HepG2 (cell line): Measurements from ENCODE around the gene TBX6. TPM values are rescaled to one million over a fixed set of nuclear protein-coding genes. Genes with fewer than 3 reads are reported as not detected.
A peak's percentile ranks its signal among the peaks of the same experiment; 100 is the strongest.

ENCODE experiments used
- AKAP8 ChIP-seq: sonication (generic); formaldehyde crosslinking; IDR thresholded peaks from 2 replicates; pipeline ENCODE4 v1.5.1; 2020; ENCODE audit warnings: mild to moderate bottlenecking, missing genetic modification reagents
- HNRNPH1 ChIP-seq: fragments of 200-400 bp; formaldehyde crosslinking; optimal IDR thresholded peaks from 2 replicates; pipeline ENCODE3; 2017; ENCODE audit warnings: mild to moderate bottlenecking, low read depth, low read length
- PLRG1 ChIP-seq: fragments of 450-650 bp; conservative IDR thresholded peaks from 2 replicates; pipeline ENCODE4 v1.6.1; 2016
- RORA ChIP-seq: sonication (generic); formaldehyde crosslinking; IDR thresholded peaks from 2 replicates; pipeline ENCODE4 v1.5.0; 2020; ENCODE audit warnings: mild to moderate bottlenecking, missing genetic modification reagents, moderate library complexity
- SAP130 ChIP-seq: IDR thresholded peaks from 2 replicates; pipeline ENCODE4 v1.6.1; 2016; ENCODE audit warnings: low read depth
- SNAPC2 ChIP-seq: sonication (generic); formaldehyde crosslinking; IDR thresholded peaks from 2 replicates; pipeline ENCODE4 v1.8.1; 2022; ENCODE audit warnings: mild to moderate bottlenecking, missing genetic modification reagents
- U2AF2 ChIP-seq: fragments of 200-400 bp; formaldehyde crosslinking; IDR thresholded peaks from 2 replicates; pipeline ENCODE4 v1.6.1; 2017; ENCODE audit warnings: low read depth, mild to moderate bottlenecking, low read length
- ZNF136 ChIP-seq: sonication (generic); formaldehyde crosslinking; IDR thresholded peaks from 2 replicates; pipeline ENCODE4 v1.8.1; 2022; ENCODE audit warnings: low read depth, mild to moderate bottlenecking, moderate library complexity, missing genetic modification reagents
- ZNF749 ChIP-seq: sonication (generic); formaldehyde crosslinking; IDR thresholded peaks from 2 replicates; pipeline ENCODE4 v1.8.0; 2022; ENCODE audit warnings: mild to moderate bottlenecking, missing genetic modification reagents, moderate library complexity, borderline replicate concordance
- polyA plus RNA-seq, 8 experiments: library from polyadenylated mRNA; depleted of rRNA in 3 of 8; stranded (reverse) in 7 of 8; unstranded in 1 of 8; fragments of >200 nt; fragmentation: Illumina TruSeq in 4 of 8; extraction: Trizol in 4 of 8; gene quantifications; 2 replicates each; pipeline versions ENCODE4 v1.2.1 to v1.2.3, GENCODE V29; 2011 to 2016; ENCODE audit warnings: low read depth in 4 of 8, missing spikeins in 1 of 8, mixed read lengths in 1 of 8; ENCODE audit not compliant: insufficient read depth in 1 of 8
- total RNA-seq, 5 experiments: library from RNA; depleted of rRNA; stranded (reverse); fragments of >200 nt; fragmentation: Illumina TruSeq; extraction: Trizol; gene quantifications; 2 replicates each; pipeline ENCODE4 v1.2.3, GENCODE V29; 2016; ENCODE audit warnings: low read depth in 1 of 5
- TF ChIP-seq, protein P1 (sequence below): IDR thresholded peaks from 2 replicates; pipeline ENCODE4 v1.6.1; 2016
- TF ChIP-seq, protein P2 (sequence below): sonication (generic); formaldehyde crosslinking; IDR thresholded peaks from 2 replicates; pipeline ENCODE4 v1.5.0; 2020; ENCODE audit warnings: missing genetic modification reagents
- TF ChIP-seq, protein P3 (sequence below): sonication (generic); formaldehyde crosslinking; IDR thresholded peaks from 2 replicates; pipeline ENCODE4 v1.5.0; 2020; ENCODE audit warnings: mild to moderate bottlenecking, missing genetic modification reagents

Gene TBX6
- total and polyA plus RNA-seq, 2 of the 13 experiments (the other 11 are each of a cell fraction or from before 2014, with no cell fraction given), result 0.24 to 0.42 TPM

DNA sequence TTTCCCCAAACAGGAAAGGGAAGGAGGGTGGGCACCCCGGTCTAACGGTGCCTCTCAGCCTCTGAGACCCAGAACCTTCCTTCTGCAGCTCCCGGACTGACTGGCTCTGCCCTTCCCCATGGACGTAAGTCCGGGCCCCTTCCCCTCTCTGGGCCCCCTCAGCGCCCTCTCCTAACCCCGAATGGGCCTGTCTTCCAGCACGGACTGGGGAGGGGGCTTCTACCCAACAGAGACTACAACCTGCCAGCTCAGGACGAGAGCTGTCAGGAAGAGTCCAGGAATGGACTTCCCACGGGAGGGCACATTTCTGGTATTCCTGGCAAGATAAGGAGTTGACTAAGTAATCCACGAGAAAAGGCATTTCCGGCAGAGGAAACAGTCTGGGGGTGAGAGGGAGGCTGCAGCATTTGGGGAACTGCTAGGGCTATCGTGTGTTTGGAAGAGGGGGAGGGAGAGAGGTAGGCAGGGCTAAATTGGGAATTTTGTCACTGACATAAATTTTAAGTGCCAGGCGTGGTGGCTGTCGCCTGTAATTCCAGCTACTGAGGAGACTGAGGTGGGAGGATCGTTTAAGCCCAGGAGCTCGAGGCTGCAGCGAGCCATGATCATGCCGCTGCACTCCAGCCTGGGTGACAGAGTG lies 38.2 kb downstream of the TBX6 start (continued):
- TF ChIP-seq, protein P1, sequence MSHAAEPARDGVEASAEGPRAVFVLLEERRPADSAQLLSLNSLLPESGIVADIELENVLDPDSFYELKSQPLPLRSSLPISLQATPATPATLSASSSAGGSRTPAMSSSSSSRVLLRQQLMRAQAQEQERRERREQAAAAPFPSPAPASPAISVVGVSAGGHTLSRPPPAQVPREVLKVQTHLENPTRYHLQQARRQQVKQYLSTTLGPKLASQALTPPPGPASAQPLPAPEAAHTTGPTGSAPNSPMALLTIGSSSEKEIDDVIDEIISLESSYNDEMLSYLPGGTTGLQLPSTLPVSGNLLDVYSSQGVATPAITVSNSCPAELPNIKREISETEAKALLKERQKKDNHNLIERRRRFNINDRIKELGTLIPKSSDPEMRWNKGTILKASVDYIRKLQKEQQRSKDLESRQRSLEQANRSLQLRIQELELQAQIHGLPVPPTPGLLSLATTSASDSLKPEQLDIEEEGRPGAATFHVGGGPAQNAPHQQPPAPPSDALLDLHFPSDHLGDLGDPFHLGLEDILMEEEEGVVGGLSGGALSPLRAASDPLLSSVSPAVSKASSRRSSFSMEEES, result no peak
- no peak for TF ChIP-seq ZNF749
- TF ChIP-seq U2AF2, result 0 out of 2 replicates have a peak, but pooled peaks have one; percentile 3
- TF ChIP-seq HNRNPH1, result no peak
- no peak for TF ChIP-seq RORA
- no peak for TF ChIP-seq SAP130
- TF ChIP-seq, protein P2, sequence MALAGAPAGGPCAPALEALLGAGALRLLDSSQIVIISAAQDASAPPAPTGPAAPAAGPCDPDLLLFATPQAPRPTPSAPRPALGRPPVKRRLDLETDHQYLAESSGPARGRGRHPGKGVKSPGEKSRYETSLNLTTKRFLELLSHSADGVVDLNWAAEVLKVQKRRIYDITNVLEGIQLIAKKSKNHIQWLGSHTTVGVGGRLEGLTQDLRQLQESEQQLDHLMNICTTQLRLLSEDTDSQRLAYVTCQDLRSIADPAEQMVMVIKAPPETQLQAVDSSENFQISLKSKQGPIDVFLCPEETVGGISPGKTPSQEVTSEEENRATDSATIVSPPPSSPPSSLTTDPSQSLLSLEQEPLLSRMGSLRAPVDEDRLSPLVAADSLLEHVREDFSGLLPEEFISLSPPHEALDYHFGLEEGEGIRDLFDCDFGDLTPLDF (CRISPR knock-in tag), result no peak
- TF ChIP-seq SNAPC2 (CRISPR knock-in tag), result no peak
- TF ChIP-seq PLRG1, result no peak
- no peak for TF ChIP-seq ZNF136 (CRISPR knock-in tag)
- TF ChIP-seq, protein P3, sequence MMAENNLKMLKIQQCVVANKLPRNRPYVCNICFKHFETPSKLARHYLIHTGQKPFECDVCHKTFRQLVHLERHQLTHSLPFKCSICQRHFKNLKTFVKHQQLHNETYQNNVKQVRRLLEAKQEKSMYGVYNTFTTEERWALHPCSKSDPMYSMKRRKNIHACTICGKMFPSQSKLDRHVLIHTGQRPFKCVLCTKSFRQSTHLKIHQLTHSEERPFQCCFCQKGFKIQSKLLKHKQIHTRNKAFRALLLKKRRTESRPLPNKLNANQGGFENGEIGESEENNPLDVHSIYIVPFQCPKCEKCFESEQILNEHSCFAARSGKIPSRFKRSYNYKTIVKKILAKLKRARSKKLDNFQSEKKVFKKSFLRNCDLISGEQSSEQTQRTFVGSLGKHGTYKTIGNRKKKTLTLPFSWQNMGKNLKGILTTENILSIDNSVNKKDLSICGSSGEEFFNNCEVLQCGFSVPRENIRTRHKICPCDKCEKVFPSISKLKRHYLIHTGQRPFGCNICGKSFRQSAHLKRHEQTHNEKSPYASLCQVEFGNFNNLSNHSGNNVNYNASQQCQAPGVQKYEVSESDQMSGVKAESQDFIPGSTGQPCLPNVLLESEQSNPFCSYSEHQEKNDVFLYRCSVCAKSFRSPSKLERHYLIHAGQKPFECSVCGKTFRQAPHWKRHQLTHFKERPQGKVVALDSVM (CRISPR knock-in tag), result peak; percentile 51; the same call in 1 of the 2 replicates
- no peak for TF ChIP-seq AKAP8 (CRISPR knock-in tag)
